ENCODE measurements around the gene HINT2. TPM values are rescaled to one million over a fixed set of nuclear protein-coding genes. Genes with fewer than 3 reads are reported as not detected.

The HINT2 gene
- total and polyA plus RNA-seq, 11 donors: 48.7 to 139 (median 57.4) TPM

GRCh38 chr9:35766997-35767396 lies 47.8 kb downstream of the HINT2 start:
- no peaks in the 10 kb centered on the region for H3K27me3 ChIP-seq
- no peak for DNase-seq
- H3K4me3 ChIP-seq: no peak overlapping the region
- intact Hi-C loops (cut with DNase I): no loop called here
- H3K9me3 ChIP-seq: no peaks in the 10 kb centered on the region
- WGBS, 4 donors: 84 to 91% (median 89%) methylated on average over 2 of the region's 2 CpGs
- peaks cover 5 to 22% (median 16%) of the 10 kb centered on the region in 12 donors for H3K4me1 ChIP-seq
- no peak overlapping the region for H3K27ac ChIP-seq
- no peaks in the 10 kb centered on the region for H3K36me3 ChIP-seq
- no peak for TF ChIP-seq POLR2A (IDR thresholded peaks at IDR 0.05)
- TF ChIP-seq CTCF (IDR thresholded peaks at IDR 0.05): no peak
- no peak for ATAC-seq

GRCh38 chr9:35763803-35764202 lies 51.0 kb downstream of the HINT2 start:
- no peaks in the 10 kb centered on the region for H3K9me3 ChIP-seq
- H3K4me1 ChIP-seq: peaks cover 0 to 12% (median 3%) of the 10 kb centered on the region in 12 donors
- no peaks in the 10 kb centered on the region for H3K27me3 ChIP-seq
- no peak for TF ChIP-seq CTCF (IDR thresholded peaks at IDR 0.05)
- no peak for TF ChIP-seq POLR2A (IDR thresholded peaks at IDR 0.05)
- H3K4me3 ChIP-seq: no peak overlapping the region
- H3K36me3 ChIP-seq: no peaks in the 10 kb centered on the region
- WGBS, 4 donors: 92 to 100% (median 100%) methylated on average over 1 of the region's 1 CpG
- ATAC-seq (no peak), DNase-seq (no peak)
- no peak overlapping the region for H3K27ac ChIP-seq
- intact Hi-C loops (cut with DNase I): no loop called here

- TF ChIP-seq POLR2A (IDR thresholded peaks at IDR 0.05) (no peak), CTCF (IDR thresholded peaks at IDR 0.05) (no peak)
- no peak for ATAC-seq
- no peak for DNase-seq
- Histone ChIP-seq H3K9me3 (no peaks in the 10 kb centered on the region), H3K4me1 (peaks cover 0 to 18% (median 9%) of the 10 kb centered on the region in 12 donors), H3K27me3 (no peaks in the 10 kb centered on the region), H3K36me3 (no peaks in the 10 kb centered on the region), H3K4me3 (no peak overlapping the region), H3K27ac (no peak overlapping the region)
- intact Hi-C loops (cut with DNase I): no loop called here
- WGBS, 4 donors: 89 to 94% (median 93%) methylated on average over 2 of the region's 2 CpGs
Measured at GRCh38 chr9:35763181-35763580, 51.7 kb downstream of the HINT2 start.

Other genes starting within 250 kb of the HINT2 start
- gene TESK1, start 209.8 kb downstream of the HINT2 start, total RNA-seq: 10 to 100 TPM; 19.8 to 47.6 (median 24.5) TPM
- 10 to 100 TPM; 33.3 to 40.8 TPM for gene TESK1, start 209.8 kb downstream of the HINT2 start, polyA plus RNA-seq
- 1 to 10 TPM in 4 of 9 donors, under 1 TPM in 3, not detected in 2; 0.46 to 10.0 (median 1.2) TPM for gene CD72, start 196.6 kb downstream of the HINT2 start, total RNA-seq
- gene CD72, start 196.6 kb downstream of the HINT2 start, polyA plus RNA-seq: under 1 TPM; 0.38 to 0.76 TPM
- 1 to 10 TPM in 1 of 9 donors, under 1 TPM in 2, not detected in 6; 0.47 to 4.2 (median 0.54) TPM for gene SIT1, start 164.1 kb downstream of the HINT2 start, total RNA-seq
- under 1 TPM in 1 of 2 donors, not detected in 1; 0.19 TPM for gene SIT1, start 164.1 kb downstream of the HINT2 start, polyA plus RNA-seq
- gene RMRP, start 157.0 kb downstream of the HINT2 start, total RNA-seq: over 10,000 TPM in 3 of 9 donors, 1,000 to 10,000 TPM in 5, 100 to 1,000 TPM in 1; 462 to 18,741 (median 5,764) TPM
- 100 to 1,000 TPM; 118 to 429 TPM for gene RMRP, start 157.0 kb downstream of the HINT2 start, polyA plus RNA-seq
- gene CCDC107, start 156.8 kb downstream of the HINT2 start, total RNA-seq: 10 to 100 TPM; 35.5 to 78.5 (median 43.8) TPM
- 100 to 1,000 TPM in 1 of 2 donors, 10 to 100 TPM in 1; 70.1 to 116 TPM for gene CCDC107, start 156.8 kb downstream of the HINT2 start, polyA plus RNA-seq
- 1 to 10 TPM in 1 of 9 donors, under 1 TPM in 8; 0.11 to 1.2 (median 0.27) TPM for gene ARHGEF39, start 149.8 kb downstream of the HINT2 start, total RNA-seq
- under 1 TPM; 0.12 to 0.30 TPM for gene ARHGEF39, start 149.8 kb downstream of the HINT2 start, polyA plus RNA-seq
- gene CA9, start 141.1 kb downstream of the HINT2 start, total RNA-seq: 10 to 100 TPM in 1 of 9 donors, 1 to 10 TPM in 1, under 1 TPM in 1, not detected in 6; 0.47 to 13.9 (median 2.3) TPM
- gene CA9, start 141.1 kb downstream of the HINT2 start, polyA plus RNA-seq: under 1 TPM; 0.23 to 0.54 TPM
- 1,000 to 10,000 TPM in 3 of 9 donors, 100 to 1,000 TPM in 6; 621 to 1,314 (median 858) TPM for gene TPM2, start 125.1 kb downstream of the HINT2 start, total RNA-seq
- 1,000 to 10,000 TPM in 1 of 2 donors, 100 to 1,000 TPM in 1; 761 to 2,450 TPM for gene TPM2, start 125.1 kb downstream of the HINT2 start, polyA plus RNA-seq
- gene TLN1, start 82.8 kb downstream of the HINT2 start, total RNA-seq: 100 to 1,000 TPM; 193 to 373 (median 261) TPM
- 100 to 1,000 TPM; 152 to 241 TPM for gene TLN1, start 82.8 kb downstream of the HINT2 start, polyA plus RNA-seq
- gene CREB3, start 82.4 kb downstream of the HINT2 start, total RNA-seq: 10 to 100 TPM; 16.1 to 38.0 (median 25.5) TPM
- 10 to 100 TPM; 26.7 to 49.4 TPM for gene CREB3, start 82.4 kb downstream of the HINT2 start, polyA plus RNA-seq
- 10 to 100 TPM; 52.1 to 93.8 (median 65.5) TPM for gene GBA2, start 65.8 kb downstream of the HINT2 start, total RNA-seq
- 10 to 100 TPM; 54.1 to 96.2 TPM for gene GBA2, start 65.8 kb downstream of the HINT2 start, polyA plus RNA-seq
- 10 to 100 TPM; 25.4 to 38.8 (median 32.7) TPM for gene RGP1, start 65.8 kb downstream of the HINT2 start, total RNA-seq
- gene RGP1, start 65.8 kb downstream of the HINT2 start, polyA plus RNA-seq: 10 to 100 TPM; 14.7 to 29.8 TPM
- not detected for gene MSMP, start 60.8 kb downstream of the HINT2 start, total RNA-seq
- gene MSMP, start 60.8 kb downstream of the HINT2 start, polyA plus RNA-seq: under 1 TPM in 1 of 2 donors, not detected in 1; 0.26 TPM
- 10 to 100 TPM; 15.2 to 36.4 (median 23.7) TPM for gene NPR2, start 23.5 kb downstream of the HINT2 start, total RNA-seq
- gene NPR2, start 23.5 kb downstream of the HINT2 start, polyA plus RNA-seq: 10 to 100 TPM; 10.2 to 14.5 TPM
- gene SPAG8, start 2.8 kb downstream of the HINT2 start, total RNA-seq: 1 to 10 TPM; 1.5 to 4.0 (median 2.5) TPM
- 1 to 10 TPM in 1 of 2 donors, under 1 TPM in 1; 0.58 to 4.2 TPM for gene SPAG8, start 2.8 kb downstream of the HINT2 start, polyA plus RNA-seq
- gene FAM221B, start 13.7 kb upstream of the HINT2 start, total RNA-seq: not detected
- gene FAM221B, start 13.7 kb upstream of the HINT2 start, polyA plus RNA-seq: not detected
- 10 to 100 TPM; 10.8 to 21.4 (median 18.2) TPM for gene TMEM8B, start 14.2 kb upstream of the HINT2 start, total RNA-seq
- 1 to 10 TPM; 7.9 to 8.1 TPM for gene TMEM8B, start 14.2 kb upstream of the HINT2 start, polyA plus RNA-seq
- not detected for gene OR13J1, start 55.4 kb upstream of the HINT2 start, total RNA-seq
- not detected for gene OR13J1, start 55.4 kb upstream of the HINT2 start, polyA plus RNA-seq
- gene HRCT1, start 91.2 kb upstream of the HINT2 start, total RNA-seq: 1 to 10 TPM in 8 of 9 donors, under 1 TPM in 1; 0.97 to 9.5 (median 4.4) TPM
- 1 to 10 TPM; 3.7 to 6.3 TPM for gene HRCT1, start 91.2 kb upstream of the HINT2 start, polyA plus RNA-seq
- 10 to 100 TPM in 2 of 9 donors, 1 to 10 TPM in 7; 4.1 to 10.3 (median 6.8) TPM for gene SPAAR, start 94.4 kb upstream of the HINT2 start, total RNA-seq
- 10 to 100 TPM in 1 of 2 donors, 1 to 10 TPM in 1; 7.4 to 11.3 TPM for gene SPAAR, start 94.4 kb upstream of the HINT2 start, polyA plus RNA-seq
- not detected for gene OR2S2, start 143.1 kb upstream of the HINT2 start, total RNA-seq
- not detected for gene OR2S2, start 143.1 kb upstream of the HINT2 start, polyA plus RNA-seq
- 10 to 100 TPM in 1 of 9 donors, 1 to 10 TPM in 8; 3.1 to 10.2 (median 4.9) TPM for gene RECK, start 221.9 kb upstream of the HINT2 start, total RNA-seq
- 1 to 10 TPM; 2.5 to 3.7 TPM for gene RECK, start 221.9 kb upstream of the HINT2 start, polyA plus RNA-seq

Measured in heart left ventricle (tissue), 16 donors.